ENCODE measurements around the gene MYT1. TPM values are rescaled to one million over a fixed set of nuclear protein-coding genes. Genes with fewer than 3 reads are reported as not detected.

The MYT1 gene
- total and polyA plus RNA-seq, 2 of the 8 experiments (the other 6 are each of a cell fraction or from before 2014, with no cell fraction given): 0.63 to 2.0 TPM

- TF ChIP-seq CREB1 (IDR thresholded peaks at IDR 0.05): no peak
- no peak for TF ChIP-seq TAF7 (optimal IDR thresholded peaks at IDR 0.05; ENCODE audit: borderline replicate concordance, low read depth, low read length)
- TF ChIP-seq NANOG (IDR thresholded peaks at IDR 0.05; ENCODE audit: insufficient read depth, low read depth, low read length, poor library complexity, severe bottlenecking): no peak
- TF ChIP-seq BCL11A (IDR thresholded peaks at IDR 0.05; ENCODE audit: low read depth in 2 of 2, low read length in 2 of 2): no peak
- no peak for TF ChIP-seq ASH2L (IDR thresholded peaks at IDR 0.05; ENCODE audit: low read length)
Measured at GRCh38 chr20:64157878-64158277, 6.4 kb upstream of the MYT1 start (continued).

Measured in H1 (cell line).